Kidney glomerular epithelial cell (primary cell): ENCODE results near the gene ZBTB8OS.
"Not testable (repeated sequence)": the region's sequence is repeated elsewhere in the genome, so short reads cannot be mapped to it uniquely, and the experiment has no call there.

Source experiments
- DNase-seq: peaks from one replicate; lab custom pipeline; 2025; lab: John Stamatoyannopoulos, UW

The ZBTB8OS gene

GRCh38 chr1:32650248-32650751 lies at the start of gene ZBTB8OS:
Gene ZBTB8OS, minus strand, starts transcription at chr1:32650550. Its CDS starts 21 bp downstream, at chr1:32650529.
- peak; percentile 95 for DNase-seq

- not testable (repeated sequence) for DNase-seq
These were observed 46.6 kb upstream of the ZBTB8OS start for GRCh38 chr1:32696996-32697395.

GRCh38 chr1:32696041-32696440 lies 45.7 kb upstream of the ZBTB8OS start:
- DNase-seq: no peak

- DNase-seq: no peak
These were observed 45.0 kb upstream of the ZBTB8OS start for GRCh38 chr1:32695098-32695904.

GRCh38 chr1:32693455-32694174 lies 43.3 kb upstream of the ZBTB8OS start:
- no peak for DNase-seq

GRCh38 chr1:32686387-32686786 lies 36.0 kb upstream of the ZBTB8OS start:
- no peak for DNase-seq

GRCh38 chr1:32685498-32685897 lies 35.1 kb upstream of the ZBTB8OS start:
- no peak for DNase-seq

- no peak for DNase-seq
These were observed 33.9 kb upstream of the ZBTB8OS start for GRCh38 chr1:32684167-32684811.

- no peak for DNase-seq
These were observed 33.0 kb upstream of the ZBTB8OS start for GRCh38 chr1:32683397-32683796.

- DNase-seq: no peak
These were observed 31.6 kb upstream of the ZBTB8OS start for GRCh38 chr1:32681999-32682398.

GRCh38 chr1:32681509-32681908 lies 31.2 kb upstream of the ZBTB8OS start:
- no peak for DNase-seq

GRCh38 chr1:32680642-32681041 lies 30.3 kb upstream of the ZBTB8OS start:
- DNase-seq: no peak

- not testable (repeated sequence) for DNase-seq
These were observed 29.6 kb upstream of the ZBTB8OS start for GRCh38 chr1:32679993-32680392.

- no peak for DNase-seq
These were observed 26.6 kb upstream of the ZBTB8OS start for GRCh38 chr1:32676945-32677344.

- not testable (repeated sequence) for DNase-seq
These were observed 18.4 kb upstream of the ZBTB8OS start for GRCh38 chr1:32668716-32669115.

- DNase-seq: peak; percentile 27
These were observed 16.7 kb upstream of the ZBTB8OS start for GRCh38 chr1:32666901-32667566.

- DNase-seq: no peak
These were observed 15.6 kb upstream of the ZBTB8OS start for GRCh38 chr1:32665915-32666314.

- no peak for DNase-seq
These were observed 9.2 kb upstream of the ZBTB8OS start for GRCh38 chr1:32659581-32659980.

GRCh38 chr1:32652244-32652962 lies 2.1 kb upstream of the ZBTB8OS start:
- no peak for DNase-seq

- no peak for DNase-seq
These were observed 1.2 kb upstream of the ZBTB8OS start for GRCh38 chr1:32651461-32652073.
